ENCODE measurements around the gene MAGEB1. TPM values are rescaled to one million over a fixed set of nuclear protein-coding genes. Genes with fewer than 3 reads are reported as not detected.

The MAGEB1 gene
- polyA plus RNA-seq, 3 donors, result not detected

DNA sequence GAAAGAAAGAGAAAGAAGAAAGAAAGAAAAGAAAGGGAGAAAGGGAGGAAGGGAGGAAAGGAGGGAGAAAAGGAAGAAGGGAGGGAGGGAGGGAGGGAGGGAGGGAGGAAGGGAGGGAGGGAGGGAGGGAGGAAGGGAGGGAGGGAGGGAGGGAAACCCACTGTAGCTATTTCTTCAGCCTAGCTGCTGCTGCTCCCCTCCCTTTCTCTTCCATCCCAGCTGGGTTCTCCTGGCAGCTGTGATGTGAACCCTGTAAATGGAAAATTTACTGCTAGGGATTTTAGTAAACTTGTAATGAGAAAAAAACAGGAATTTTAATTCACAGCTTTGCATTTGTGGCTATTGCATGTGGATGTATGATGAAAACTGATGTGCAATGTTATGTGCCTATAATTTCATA, 54.3 kb downstream of the MAGEB1 start:
- no peaks in the 10 kb centered on the region for H3K4me1 ChIP-seq (ENCODE audit: control insufficient read depth in 1 of 2, insufficient read depth in 2 of 2, low read length in 2 of 2)
- H3K79me2 ChIP-seq (ENCODE audit: insufficient read depth, low read length), result no peaks in the 10 kb centered on the region
- H2AFZ ChIP-seq (ENCODE audit: insufficient read depth, low read depth, low read length, poor library complexity, severe bottlenecking), result no peak overlapping the region
- intact Hi-C loops (cut with micrococcal nuclease), result no loop called here
- no peak overlapping the region for H3K4me2 ChIP-seq (replicated peaks; ENCODE audit: extremely low read depth, low read length, poor library complexity, severe bottlenecking)
- no peak overlapping the region for H3K9ac ChIP-seq (ENCODE audit: insufficient read depth, low read length, poor library complexity, severe bottlenecking)
- no peaks in the 10 kb centered on the region for H4K20me1 ChIP-seq (ENCODE audit: insufficient read depth, low read length)
- H3K36me3 ChIP-seq (replicated peaks in 1 of 2; ENCODE audit: control insufficient read depth in 1 of 2, insufficient read depth in 2 of 2, low read length in 2 of 2), result no peaks in the 10 kb centered on the region
- H3K36me3 Mint-ChIP-seq, result no peaks in the 10 kb centered on the region
- H3K4me1 Mint-ChIP-seq, result no peaks in the 10 kb centered on the region
- TF ChIP-seq, protein P1, sequence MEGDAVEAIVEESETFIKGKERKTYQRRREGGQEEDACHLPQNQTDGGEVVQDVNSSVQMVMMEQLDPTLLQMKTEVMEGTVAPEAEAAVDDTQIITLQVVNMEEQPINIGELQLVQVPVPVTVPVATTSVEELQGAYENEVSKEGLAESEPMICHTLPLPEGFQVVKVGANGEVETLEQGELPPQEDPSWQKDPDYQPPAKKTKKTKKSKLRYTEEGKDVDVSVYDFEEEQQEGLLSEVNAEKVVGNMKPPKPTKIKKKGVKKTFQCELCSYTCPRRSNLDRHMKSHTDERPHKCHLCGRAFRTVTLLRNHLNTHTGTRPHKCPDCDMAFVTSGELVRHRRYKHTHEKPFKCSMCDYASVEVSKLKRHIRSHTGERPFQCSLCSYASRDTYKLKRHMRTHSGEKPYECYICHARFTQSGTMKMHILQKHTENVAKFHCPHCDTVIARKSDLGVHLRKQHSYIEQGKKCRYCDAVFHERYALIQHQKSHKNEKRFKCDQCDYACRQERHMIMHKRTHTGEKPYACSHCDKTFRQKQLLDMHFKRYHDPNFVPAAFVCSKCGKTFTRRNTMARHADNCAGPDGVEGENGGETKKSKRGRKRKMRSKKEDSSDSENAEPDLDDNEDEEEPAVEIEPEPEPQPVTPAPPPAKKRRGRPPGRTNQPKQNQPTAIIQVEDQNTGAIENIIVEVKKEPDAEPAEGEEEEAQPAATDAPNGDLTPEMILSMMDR (IDR thresholded peaks at IDR 0.05), result no peak
- no peak for DNase-seq
- no peak overlapping the region for H3K27ac ChIP-seq (ENCODE audit: low read depth in 1 of 2, low read length in 2 of 2)
- H3K4me3 Mint-ChIP-seq, result no peak overlapping the region
- H3K27me3 ChIP-seq (ENCODE audit: control insufficient read depth in 2 of 2, insufficient read depth in 2 of 2, low read length in 2 of 2), result peaks cover 0 to 2% of the 10 kb centered on the region in 2 donors
- peaks cover 2 to 12% (median 5%) of the 10 kb centered on the region in 3 donors for H3K27me3 Mint-ChIP-seq (ENCODE audit: low read depth in 3 of 3)
- H3K9me3 Mint-ChIP-seq, result peaks cover 0 to 2% (median 0%) of the 10 kb centered on the region in 7 donors
- no peaks in the 10 kb centered on the region for H3K9me3 ChIP-seq (replicated peaks in 1 of 2; ENCODE audit: control insufficient read depth in 1 of 2, insufficient read depth in 1 of 2, low read length in 2 of 2)
- H3K4me3 ChIP-seq (replicated peaks in 1 of 3; ENCODE audit: low read depth in 2 of 3, low read length in 3 of 3), result no peak overlapping the region
- no peak overlapping the region for H3K27ac Mint-ChIP-seq

Other genes starting within 250 kb of the MAGEB1 start
- gene MAGEB2, start 31.6 kb upstream of the MAGEB1 start, polyA plus RNA-seq, result not detected
- not detected for gene MAGEB3, start 16.5 kb upstream of the MAGEB1 start, polyA plus RNA-seq
- not detected for gene MAGEB4, start 5.1 kb upstream of the MAGEB1 start, polyA plus RNA-seq
- not detected for gene NR0B1, start 62.2 kb downstream of the MAGEB1 start, polyA plus RNA-seq

All from CD14-positive monocyte (primary cell).